Natural killer cell (primary cell): ENCODE data around the gene KCNQ2. TPM values are rescaled to one million over a fixed set of nuclear protein-coding genes. Genes with fewer than 3 reads are reported as not detected.
A peak's percentile ranks its signal among the peaks of the same experiment; 100 is the strongest.

Source experiments
- ATAC-seq, 3 donors: fragments of 150-1000 bp in 2 of 3; fragments of 200-7000 bp in 1 of 3; cut with Tn5 transposase; 1 replicate in 1 of 3; 2 replicates in 2 of 3; pipeline ENCODE4 v1.10.0; 2021; ENCODE audit warnings: mild to moderate bottlenecking in 2 of 3, moderate library complexity in 2 of 3
- DNase-seq, 2 donors: peaks; one replicate each; pipeline versions ENCODE4 v3.0.0 to v3.0.0-alpha.2; 2013 to 2021; ENCODE audit warnings: mixed read lengths in 1 of 2
- H3K27ac ChIP-seq: one replicate; pipeline ENCODE4 v1.5.1; 2013; ENCODE audit warnings: mild to moderate bottlenecking, low read length
- H3K27me3 ChIP-seq: one replicate; pipeline ENCODE4 v1.6.1; 2013; ENCODE audit warnings: low read length; ENCODE audit not compliant: control insufficient read depth, insufficient read depth
- H3K36me3 ChIP-seq: one replicate; pipeline ENCODE4 v1.6.1; 2013; ENCODE audit warnings: low read length; ENCODE audit not compliant: control insufficient read depth, insufficient read depth
- H3K4me1 ChIP-seq: one replicate; pipeline ENCODE4 v1.6.1; 2013; ENCODE audit warnings: low read length; ENCODE audit not compliant: control insufficient read depth, insufficient read depth
- H3K4me3 ChIP-seq: one replicate; pipeline ENCODE4 v1.5.1; 2013; ENCODE audit warnings: low read length
- H3K9me3 ChIP-seq: one replicate; pipeline ENCODE4 v1.6.1; 2013; ENCODE audit warnings: low read length; ENCODE audit not compliant: control insufficient read depth, insufficient read depth
- H3K27ac Mint-ChIP-seq, 2 donors: one replicate each; pipeline ENCODE4 v1.8.0; 2022; ENCODE audit warnings: mild to moderate bottlenecking in 2 of 2, mixed read lengths in 2 of 2, moderate library complexity in 1 of 2
- H3K27me3 Mint-ChIP-seq, 2 donors: one replicate each; pipeline ENCODE4 v1.8.0; 2022; ENCODE audit warnings: low read depth in 2 of 2, mixed read lengths in 2 of 2
- H3K36me3 Mint-ChIP-seq: one replicate; pipeline ENCODE4 v1.8.0; 2022; ENCODE audit warnings: mixed read lengths
- H3K4me1 Mint-ChIP-seq, 2 donors: one replicate each; pipeline ENCODE4 v1.8.0; 2022; ENCODE audit warnings: mixed read lengths in 2 of 2
- H3K4me3 Mint-ChIP-seq: one replicate; pipeline ENCODE4 v1.8.0; 2022; ENCODE audit warnings: mild to moderate bottlenecking, moderate library complexity, mixed read lengths
- H3K9me3 Mint-ChIP-seq, 2 donors: one replicate each; pipeline ENCODE4 v1.8.0; 2022; ENCODE audit warnings: mixed read lengths in 2 of 2
- CTCF ChIP-seq: fragments of 200-600 bp; IDR thresholded peaks from one replicate; pipeline ENCODE4 v1.8.0; 2022; ENCODE audit warnings: antibody characterized with exemption
- WGBS: methylation state at CpG from one replicate; pipeline ENCODE4 v1.1.7; 2013; ENCODE audit warnings: missing lambda C conversion rate; ENCODE audit not compliant: insufficient coverage; 5-methylcytosine and 5-hydroxymethylcytosine counted together
- intact Hi-C: fragments of 100-400 bp; cut with micrococcal nuclease; formaldehyde crosslinking; loops from one replicate; pipeline ENCODE4 v1.14.2; 2022
- total RNA-seq, 4 donors: library from RNA; stranded (reverse); fragments of 120-200 nt in 1 of 4; gene quantifications; one replicate each; pipeline versions ENCODE4 v1.2.3 to v1.2.4, GENCODE V29; 2013 to 2022

The KCNQ2 gene
- total RNA-seq, result not detected
- total RNA-seq (2013), result not detected

DNA sequence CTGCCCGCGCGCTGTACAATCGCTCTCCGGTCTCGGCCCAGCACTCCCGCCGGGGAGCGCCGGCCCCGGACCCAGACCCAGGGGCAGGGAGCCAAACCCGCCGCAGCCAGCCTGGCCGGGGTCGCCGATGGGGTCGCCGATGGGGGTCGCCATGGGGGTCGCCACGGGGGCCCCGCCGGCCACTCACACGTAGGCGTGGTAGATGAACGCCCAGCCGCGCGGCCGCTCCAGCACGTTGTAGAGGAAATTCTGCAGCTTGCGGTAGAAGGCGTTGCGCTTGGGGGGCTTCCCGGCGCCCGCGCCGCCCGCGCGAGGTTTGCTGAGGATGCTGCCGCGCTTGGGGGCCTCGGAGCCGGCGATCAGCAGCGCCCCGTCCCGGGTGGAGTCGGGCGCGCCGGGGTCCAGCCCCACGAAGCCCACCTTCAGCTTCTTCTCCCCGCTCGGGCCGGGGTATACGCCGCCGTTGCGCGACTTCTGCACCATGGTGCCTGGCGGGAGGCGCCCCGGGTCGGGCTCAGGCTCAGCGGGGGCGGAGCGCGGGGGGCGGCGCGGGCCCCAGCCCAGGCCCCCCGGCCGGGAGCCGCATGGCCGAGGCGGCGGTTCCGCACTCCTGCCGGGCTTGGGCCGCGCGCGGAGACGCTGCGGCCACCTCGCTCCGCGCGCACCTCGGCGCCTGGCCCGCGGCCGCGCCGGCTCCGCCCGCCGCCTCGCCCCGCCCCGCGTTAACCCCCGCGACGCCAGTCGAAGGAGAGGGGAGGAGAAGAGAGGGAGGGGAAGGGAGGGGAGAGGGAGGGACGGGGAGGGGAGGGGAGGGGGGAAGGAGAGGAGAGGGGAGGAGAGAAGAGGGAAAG is at the start of gene KCNQ2:
Gene KCNQ2 (minus strand): TSS at position 675 of the 851 bp plus-strand sequence. CDS start 192 bp downstream, at position 483.
- peak within 1 kb of the TSS; percentile 69 for H3K4me3 Mint-ChIP-seq
- TF ChIP-seq CTCF, result no peak
- no peaks in the 10 kb centered on the region for H3K36me3 Mint-ChIP-seq
- H3K27me3 ChIP-seq, result peaks cover 31% of the 10 kb centered on the region
- WGBS, result under 1% methylated on average over 109 of the region's 111 CpGs
- ATAC-seq (peak in 2 of 3 donors; percentile 53 to 64), DNase-seq (peak in 1 of 2 donors; percentile 25)
- H3K4me1 Mint-ChIP-seq, result peaks cover 0 to 6% of the 10 kb centered on the region in 2 donors
- no peak within 1 kb of the TSS for H3K27ac Mint-ChIP-seq
- H3K4me3 ChIP-seq, result no peak within 1 kb of the TSS
- H3K27me3 Mint-ChIP-seq, result peaks cover 18 to 25% of the 10 kb centered on the region in 2 donors
- no peaks in the 10 kb centered on the region for H3K9me3 ChIP-seq
- H3K27ac ChIP-seq, result no peak within 1 kb of the TSS
- no peaks in the 10 kb centered on the region for H3K4me1 ChIP-seq
- intact Hi-C loops, result no loop called here
- H3K36me3 ChIP-seq, result no peaks in the 10 kb centered on the region
- H3K9me3 Mint-ChIP-seq, result no peaks in the 10 kb centered on the region

- Histone ChIP-seq H3K27ac (no peak overlapping the region), H3K4me1 (peaks cover 23% of the 10 kb centered on the region), H3K36me3 (peaks cover 6% of the 10 kb centered on the region), H3K27me3 (peaks cover 4% of the 10 kb centered on the region), H3K4me3 (peak overlapping the region; percentile 65), H3K9me3 (peaks cover 7% of the 10 kb centered on the region)
- TF ChIP-seq CTCF, result no peak
- DNase-seq (no peak), ATAC-seq (no peak)
- intact Hi-C loops, result no loop called here
- Mint-ChIP-seq H3K9me3 (peaks cover 0 to 2% of the 10 kb centered on the region in 2 donors), H3K27ac (peak overlapping the region in 1 of 2 donors; percentile 81), H3K27me3 (peaks cover 0 to 4% of the 10 kb centered on the region in 2 donors), H3K4me1 (peaks cover 0 to 17% of the 10 kb centered on the region in 2 donors), H3K4me3 (peak overlapping the region; percentile 83), H3K36me3 (no peaks in the 10 kb centered on the region)
- WGBS, result 77% methylated on average over 18 of the region's 23 CpGs
These were observed 49.1 kb upstream of the KCNQ2 start for GRCh38 chr20:63521602-63522001.

DNA sequence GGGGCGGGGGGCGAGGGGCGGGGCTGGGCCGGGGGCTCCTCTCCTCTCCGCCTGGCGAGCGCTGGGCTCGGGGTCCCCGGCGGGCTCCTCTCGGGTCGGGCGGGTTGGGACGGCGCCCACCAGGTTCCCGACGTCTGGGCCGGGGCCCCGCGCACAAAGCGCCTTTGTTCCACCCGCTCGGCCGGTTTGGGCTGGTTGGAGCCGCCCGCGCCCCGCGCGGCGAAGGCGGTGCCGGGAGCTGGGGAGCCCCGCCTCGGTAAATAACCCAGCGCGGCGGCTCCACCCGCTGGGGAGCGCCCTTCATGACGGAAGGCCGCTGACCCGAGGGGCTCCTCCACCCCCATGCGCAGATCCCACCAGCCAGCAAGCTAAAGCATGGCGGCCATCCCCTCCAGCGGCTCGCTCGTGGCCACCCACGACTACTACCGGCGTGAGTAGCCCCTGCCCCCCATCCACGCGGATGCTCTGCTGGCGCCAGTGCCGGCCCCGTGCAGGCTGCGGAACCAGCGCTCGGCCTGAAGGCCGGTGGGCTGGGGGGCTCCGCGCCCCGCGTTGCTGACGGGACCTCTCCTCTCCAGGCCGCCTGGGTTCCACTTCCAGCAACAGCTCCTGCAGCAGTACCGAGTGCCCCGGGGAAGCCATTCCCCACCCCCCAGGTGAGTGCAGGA is 48.6 kb upstream of the KCNQ2 start:
- Histone ChIP-seq H3K4me3 (peak overlapping the region; percentile 65), H3K4me1 (peaks cover 23% of the 10 kb centered on the region), H3K27ac (peak overlapping the region; percentile 56), H3K27me3 (peaks cover 4% of the 10 kb centered on the region), H3K36me3 (peaks cover 6% of the 10 kb centered on the region), H3K9me3 (peaks cover 7% of the 10 kb centered on the region)
- no peak for TF ChIP-seq CTCF
- Mint-ChIP-seq H3K9me3 (peaks cover 0 to 2% of the 10 kb centered on the region in 2 donors), H3K36me3 (no peaks in the 10 kb centered on the region), H3K4me3 (peak overlapping the region; percentile 83), H3K4me1 (peaks cover 0 to 17% of the 10 kb centered on the region in 2 donors), H3K27ac (peak overlapping the region in 1 of 2 donors; percentile 81), H3K27me3 (peaks cover 0 to 4% of the 10 kb centered on the region in 2 donors)
- intact Hi-C loops, result no loop called here
- 1% methylated on average over 68 of the region's 68 CpGs for WGBS
- ATAC-seq (peak; percentile 63 to 79 (median 67)), DNase-seq (peak; percentile 78 to 81)
